GM19324 (cell line): ENCODE measurements around the gene TTLL10.

Experiments used
- ATAC-seq: cut with Tn5 transposase; IDR thresholded peaks from one replicate; pipeline ENCODE4 v1.9.1; 2021; ENCODE audit warnings: mild to moderate bottlenecking, moderate library complexity; ENCODE audit not compliant: unreplicated experiment, low FRiP score

Gene TTLL10

DNA sequence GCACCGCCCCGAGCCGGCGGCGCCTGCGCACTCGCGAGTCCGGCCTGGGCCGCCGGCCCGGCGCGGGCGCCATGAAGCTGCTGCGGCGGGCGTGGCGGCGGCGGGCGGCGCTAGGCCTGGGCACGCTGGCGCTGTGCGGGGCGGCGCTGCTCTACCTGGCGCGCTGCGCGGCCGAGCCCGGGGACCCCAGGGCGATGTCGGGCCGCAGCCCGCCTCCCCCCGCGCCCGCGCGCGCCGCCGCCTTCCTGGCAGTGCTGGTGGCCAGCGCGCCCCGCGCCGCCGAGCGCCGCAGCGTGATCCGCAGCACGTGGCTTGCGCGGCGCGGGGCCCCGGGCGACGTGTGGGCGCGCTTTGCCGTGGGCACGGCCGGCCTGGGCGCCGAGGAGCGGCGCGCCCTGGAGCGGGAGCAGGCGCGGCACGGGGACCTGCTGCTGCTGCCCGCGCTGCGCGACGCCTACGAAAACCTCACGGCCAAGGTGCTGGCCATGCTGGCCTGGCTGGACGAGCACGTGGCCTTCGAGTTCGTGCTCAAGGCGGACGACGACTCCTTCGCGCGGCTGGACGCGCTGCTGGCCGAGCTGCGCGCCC is 58.6 kb downstream of the TTLL10 start, which contains the start of gene B3GALT6:
Gene B3GALT6 (plus strand): TSS at position 30 of the 588 bp plus-strand sequence. CDS start 42 bp downstream, at position 72.
- ATAC-seq = no peak

DNA sequence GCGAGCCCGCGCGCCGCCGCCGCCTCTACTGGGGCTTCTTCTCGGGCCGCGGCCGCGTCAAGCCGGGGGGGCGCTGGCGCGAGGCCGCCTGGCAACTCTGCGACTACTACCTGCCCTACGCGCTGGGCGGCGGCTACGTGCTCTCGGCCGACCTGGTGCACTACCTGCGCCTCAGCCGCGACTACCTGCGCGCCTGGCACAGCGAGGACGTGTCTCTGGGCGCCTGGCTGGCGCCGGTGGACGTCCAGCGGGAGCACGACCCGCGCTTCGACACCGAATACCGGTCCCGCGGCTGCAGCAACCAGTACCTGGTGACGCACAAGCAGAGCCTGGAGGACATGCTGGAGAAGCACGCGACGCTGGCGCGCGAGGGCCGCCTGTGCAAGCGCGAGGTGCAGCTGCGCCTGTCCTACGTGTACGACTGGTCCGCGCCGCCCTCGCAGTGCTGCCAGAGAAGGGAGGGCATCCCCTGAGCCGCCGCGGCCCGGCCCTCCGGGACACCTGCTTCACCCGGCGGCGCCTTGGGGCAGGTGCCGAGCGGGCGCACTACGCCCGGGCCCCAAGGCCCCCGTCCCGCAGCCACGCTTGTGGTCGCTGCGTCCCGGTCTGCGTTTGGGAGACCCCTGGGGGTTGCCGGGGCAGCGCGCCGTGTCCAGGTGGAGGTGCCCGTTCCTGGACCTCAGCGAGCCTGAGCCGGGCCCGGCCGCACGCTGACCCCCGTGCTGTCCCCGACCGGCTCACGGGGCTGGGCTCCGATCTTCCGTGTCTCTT is 59.3 kb downstream of the TTLL10 start:
- ATAC-seq = no peak

DNA sequence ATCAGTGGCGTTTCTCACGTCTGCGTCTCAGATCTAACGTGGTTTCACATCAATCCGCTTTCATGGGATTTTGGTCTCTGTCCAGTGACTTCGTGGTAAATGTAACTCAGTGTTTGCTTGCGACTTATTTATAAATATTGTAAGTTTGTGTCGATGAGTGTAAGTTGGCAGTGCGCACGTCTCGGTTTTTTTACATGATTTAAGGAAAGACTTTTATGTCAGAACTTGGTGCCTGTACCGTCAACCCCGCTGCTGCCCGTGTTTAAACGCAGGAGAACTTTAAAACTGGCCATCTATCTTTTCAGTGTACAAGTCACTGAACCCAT is 59.9 kb downstream of the TTLL10 start:
- ATAC-seq = no peak

DNA sequence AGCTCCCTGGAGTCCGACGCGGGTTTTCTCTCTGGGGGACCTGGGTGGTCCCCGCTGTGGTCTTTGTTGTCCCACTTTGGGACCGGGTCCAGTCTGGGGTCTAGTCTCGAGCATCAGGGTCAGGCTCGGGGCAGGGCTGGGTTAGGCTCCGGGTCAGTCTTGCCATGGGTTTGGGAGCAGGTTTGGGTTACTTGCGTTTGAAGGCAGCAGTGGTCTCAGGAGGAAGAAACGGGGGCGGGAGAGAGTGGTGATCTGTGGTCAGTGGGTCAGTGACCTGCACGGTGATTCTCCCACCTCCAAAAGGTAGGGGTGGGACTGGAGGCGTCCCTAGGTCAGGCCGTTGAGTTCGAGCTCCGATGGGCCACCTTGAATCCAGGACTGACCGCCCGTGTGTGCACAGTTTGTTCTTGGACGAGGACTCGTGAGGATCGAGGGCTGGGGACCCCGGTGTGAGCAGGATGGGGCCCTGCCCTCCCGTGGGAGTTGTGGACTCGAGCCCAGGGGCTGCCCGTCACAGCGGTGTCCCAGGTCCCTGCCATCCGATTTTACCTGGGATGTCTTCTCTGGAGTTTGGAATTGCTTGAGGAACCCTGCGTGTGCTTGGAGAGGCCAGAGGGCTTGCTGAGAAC is 60.6 kb downstream of the TTLL10 start:
- no peak for ATAC-seq

DNA sequence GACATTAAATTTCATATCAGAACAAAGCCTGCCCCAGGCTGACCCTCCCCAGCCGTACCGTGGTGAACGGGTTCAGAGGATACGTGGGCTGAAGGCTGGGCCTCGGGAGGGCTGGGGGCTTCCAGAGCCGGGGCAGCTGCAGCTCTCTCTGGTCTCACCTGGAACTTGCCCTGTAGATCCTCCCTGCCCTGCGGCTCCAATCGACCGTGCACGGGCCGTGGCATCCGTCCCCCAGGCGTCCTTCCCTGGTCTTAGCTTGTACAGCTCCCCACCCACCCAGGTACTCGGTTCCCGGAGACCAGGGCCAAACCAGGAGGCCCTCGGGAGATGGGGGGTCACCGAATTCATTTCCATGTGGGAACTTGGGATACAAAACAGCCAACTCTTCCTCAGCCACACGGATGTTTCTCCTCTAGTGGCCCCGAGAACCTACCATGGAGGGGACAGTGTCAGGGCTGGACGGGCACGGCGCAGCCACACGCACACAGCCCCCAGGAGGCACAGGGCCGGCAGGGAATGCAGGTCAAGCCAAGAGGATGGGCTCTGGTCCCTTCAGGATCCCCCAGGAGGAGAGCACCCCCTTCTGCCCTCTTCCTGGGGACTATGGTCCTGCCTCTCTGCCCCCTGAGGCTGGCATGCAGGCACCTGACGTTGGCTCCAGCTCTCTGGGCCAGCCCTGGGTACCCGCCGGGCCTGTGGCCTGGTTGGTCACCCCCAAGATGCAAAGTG is 61.5 kb downstream of the TTLL10 start:
- no peak for ATAC-seq

DNA sequence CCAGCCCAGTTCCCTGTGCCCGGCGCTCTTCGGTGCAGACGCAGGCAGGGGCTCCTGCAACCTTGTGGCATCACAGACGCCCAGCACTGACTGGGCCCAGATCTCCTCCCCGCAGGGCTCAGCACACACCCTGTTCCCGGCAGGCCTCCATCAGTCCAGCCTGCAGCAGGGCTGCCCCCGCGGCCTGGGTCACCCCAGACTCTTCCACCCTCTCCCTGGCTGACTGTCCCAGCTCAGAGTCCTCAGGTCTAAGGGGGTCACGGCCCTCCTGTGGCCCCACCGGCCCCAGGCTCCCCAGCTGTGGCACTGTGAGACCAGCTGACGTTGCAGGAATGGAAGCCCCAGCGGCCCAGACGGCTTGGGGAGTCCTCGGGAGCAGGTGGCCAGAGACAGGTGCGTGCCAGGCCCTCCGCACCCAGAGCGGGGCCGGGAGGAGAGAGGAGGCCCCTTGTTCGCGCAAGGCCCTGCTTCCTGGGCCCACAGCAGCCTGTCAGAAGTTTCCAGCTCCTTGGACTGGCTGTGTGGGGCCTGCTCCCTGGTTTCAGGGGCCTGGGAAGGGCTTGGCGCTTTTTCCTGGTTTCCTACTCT is 62.6 kb downstream of the TTLL10 start:
- no peak for ATAC-seq

DNA sequence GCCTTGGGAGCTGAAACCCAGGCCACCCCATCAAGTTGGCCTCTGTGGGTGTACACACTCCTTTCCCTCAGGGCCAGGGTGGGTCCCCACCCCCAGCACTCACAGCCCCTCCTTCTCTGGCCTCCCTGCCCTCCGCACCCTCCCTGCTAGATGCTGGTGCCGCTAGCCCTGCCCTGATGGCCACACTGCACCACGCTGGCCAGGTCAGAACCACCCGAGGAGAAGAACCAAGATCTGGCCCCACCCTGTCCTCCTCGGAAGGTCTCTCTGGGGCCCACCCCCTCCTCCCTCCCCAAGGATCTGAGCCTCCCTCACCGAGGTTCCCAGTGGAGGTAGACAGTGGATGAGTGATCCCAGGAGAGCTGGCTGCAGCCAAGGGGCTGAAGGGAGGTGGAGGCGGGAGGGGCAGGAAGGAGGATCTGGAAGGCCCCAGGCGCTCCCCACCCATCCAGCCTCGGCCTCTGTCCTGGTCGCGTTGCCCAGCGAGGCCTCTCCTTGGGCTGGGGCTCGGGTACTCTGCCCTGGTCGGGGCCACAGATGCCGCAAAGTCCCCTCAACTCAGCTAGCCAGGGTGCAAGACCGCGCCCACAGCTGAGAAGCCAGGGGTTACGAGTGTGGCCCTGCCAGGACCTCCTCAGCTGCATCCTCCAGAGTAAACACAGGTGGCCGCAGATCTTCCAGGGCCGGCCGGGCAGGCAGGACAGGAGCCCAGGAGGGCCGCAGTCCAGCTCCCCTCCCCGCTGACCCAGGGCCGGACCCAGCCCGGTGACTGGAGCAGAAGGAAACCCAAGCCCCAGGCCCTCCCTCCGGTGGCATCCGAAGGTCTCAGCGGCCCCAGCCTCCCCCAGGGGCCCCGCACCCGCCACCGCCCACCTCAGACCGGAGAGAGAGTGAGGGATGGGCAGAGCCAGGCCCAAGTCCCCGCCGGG is 63.5 kb downstream of the TTLL10 start:
- no peak for ATAC-seq

DNA sequence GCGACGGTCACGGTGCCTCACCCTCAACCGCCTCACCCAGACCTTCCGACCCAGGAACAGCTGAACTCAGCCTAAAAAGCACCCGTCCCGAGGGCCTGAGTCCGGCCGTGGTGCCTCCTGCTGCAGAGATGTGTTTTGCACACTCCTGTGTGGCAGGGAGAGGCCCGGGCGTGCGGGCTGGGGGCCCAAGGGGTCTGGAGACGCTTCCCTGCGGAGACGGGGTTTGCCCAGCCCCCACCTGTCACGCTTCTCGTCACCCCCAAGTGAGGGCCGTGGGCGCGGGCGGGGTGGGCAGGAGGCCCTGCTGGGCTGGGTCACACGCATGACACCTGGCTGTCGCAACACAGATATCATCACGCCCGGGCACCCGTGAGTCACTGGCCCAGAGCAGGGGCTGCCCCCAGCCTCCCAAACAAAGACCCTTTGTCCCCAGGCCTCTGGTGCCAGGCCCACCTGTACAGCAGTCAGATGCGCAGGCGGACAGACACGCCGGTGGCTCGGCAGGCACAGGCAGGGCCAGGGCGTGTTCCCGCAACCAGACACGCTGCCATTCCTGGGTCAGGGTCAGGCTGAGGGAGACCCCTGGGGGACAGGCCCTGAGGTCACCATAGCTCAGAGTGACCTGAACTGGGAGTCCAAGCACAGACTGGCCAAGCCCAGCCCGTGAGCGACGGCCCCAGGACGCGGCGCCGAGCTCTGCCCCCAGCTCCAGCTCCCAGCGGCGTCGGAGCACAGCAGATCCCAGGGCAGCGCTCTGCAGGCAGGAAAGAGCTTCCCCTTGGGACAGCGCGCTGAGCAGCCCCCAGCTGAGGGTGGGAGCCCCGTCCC is 64.4 kb downstream of the TTLL10 start:
- no peak for ATAC-seq

DNA sequence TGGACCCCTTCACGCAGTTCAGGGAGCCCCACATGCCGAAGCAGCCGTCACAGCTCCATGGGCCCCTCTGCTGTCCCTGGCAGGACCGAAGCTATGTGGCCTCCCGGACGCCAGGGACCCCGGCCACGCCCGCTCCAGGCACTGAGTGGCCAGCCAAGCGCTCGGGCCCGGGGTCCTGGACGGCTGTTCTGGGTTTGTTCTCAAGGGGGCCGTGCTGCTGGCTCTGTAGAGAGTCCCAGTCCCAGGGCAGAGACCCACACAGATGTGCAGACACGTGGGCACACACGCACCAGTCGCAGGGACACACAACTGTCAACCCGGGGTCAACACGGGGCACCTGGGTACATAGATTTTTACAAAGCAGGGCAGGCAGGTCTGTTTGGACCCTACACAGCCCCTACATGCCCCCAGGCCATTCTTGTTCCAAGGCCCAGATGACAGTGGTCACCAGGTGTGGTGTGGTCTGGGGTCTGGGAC is 65.1 kb downstream of the TTLL10 start:
- no peak for ATAC-seq

DNA sequence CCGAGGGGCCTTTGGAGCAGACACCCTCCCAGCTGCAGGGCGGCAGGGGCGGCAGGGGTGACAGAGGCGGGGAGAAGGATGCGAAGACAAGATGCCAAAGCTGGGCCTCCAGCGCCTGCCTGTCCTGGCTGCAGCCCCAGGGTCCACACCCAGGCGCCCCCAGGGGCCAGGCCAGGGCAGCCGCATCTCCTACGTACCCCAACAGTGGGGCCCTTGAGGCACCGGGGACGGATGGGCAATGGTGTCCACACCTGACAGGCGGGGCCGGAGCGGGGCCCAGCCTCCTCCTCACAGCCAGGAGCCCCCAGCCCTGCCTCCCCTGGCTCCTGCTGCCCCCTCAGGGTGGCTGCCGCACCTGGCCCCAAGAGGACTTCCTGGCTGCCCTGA is 65.5 kb downstream of the TTLL10 start:
- ATAC-seq = no peak

DNA sequence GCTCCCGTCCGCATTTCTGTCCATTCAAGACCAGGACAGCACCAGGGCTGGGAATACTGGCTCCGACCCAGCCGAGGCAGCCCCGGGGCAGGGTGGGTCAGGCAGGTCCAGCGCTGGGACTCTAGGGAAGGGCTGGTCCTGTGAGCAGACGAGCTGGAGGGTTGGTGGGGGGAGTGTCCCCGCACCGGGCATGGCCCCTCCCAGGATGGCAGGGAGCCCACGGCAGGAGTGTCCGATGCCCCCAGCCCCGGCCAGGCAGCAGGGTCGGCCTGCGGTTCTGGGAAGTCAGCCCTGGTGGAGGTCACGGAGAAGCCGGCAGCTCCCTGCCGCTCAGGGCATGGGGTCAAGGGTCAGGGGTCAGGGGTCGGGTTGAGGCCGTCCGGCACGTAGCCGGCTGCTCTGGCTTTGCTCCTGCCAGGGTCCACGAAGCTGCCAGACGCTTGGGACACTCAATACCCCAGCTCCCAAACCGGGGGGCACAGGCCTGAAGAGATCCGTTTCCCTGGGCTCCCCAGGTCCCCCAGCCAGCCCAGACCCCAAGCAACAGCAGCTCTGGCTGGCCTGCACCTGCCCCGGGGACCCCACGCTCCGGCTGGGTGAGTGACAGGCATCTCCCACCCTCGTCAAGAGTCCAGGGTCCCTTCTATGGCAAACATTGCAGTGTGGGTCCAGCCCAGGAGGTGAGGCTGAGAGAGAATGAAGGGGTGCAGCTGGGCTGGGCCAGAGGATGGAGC is 66.1 kb downstream of the TTLL10 start:
- ATAC-seq = no peak

DNA sequence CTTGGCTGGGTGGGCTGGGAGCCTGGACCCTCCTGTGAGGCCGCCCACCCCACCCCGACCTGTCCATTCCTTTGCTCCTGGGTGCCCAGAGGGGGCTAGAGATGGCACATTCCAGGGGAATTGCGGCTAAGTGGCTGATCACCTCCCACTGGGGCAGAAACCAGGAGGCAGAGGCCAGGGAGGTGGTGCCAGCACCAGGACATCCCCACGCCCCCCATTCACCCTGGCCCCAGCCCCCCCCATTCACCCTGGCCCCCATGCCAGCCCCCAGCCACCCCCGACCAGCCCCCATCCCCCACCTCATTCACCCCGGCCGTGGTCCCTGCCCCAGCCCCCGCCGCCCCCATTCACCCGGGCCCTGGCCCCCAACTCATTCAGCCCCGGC is 66.7 kb downstream of the TTLL10 start:
- no peak for ATAC-seq

DNA sequence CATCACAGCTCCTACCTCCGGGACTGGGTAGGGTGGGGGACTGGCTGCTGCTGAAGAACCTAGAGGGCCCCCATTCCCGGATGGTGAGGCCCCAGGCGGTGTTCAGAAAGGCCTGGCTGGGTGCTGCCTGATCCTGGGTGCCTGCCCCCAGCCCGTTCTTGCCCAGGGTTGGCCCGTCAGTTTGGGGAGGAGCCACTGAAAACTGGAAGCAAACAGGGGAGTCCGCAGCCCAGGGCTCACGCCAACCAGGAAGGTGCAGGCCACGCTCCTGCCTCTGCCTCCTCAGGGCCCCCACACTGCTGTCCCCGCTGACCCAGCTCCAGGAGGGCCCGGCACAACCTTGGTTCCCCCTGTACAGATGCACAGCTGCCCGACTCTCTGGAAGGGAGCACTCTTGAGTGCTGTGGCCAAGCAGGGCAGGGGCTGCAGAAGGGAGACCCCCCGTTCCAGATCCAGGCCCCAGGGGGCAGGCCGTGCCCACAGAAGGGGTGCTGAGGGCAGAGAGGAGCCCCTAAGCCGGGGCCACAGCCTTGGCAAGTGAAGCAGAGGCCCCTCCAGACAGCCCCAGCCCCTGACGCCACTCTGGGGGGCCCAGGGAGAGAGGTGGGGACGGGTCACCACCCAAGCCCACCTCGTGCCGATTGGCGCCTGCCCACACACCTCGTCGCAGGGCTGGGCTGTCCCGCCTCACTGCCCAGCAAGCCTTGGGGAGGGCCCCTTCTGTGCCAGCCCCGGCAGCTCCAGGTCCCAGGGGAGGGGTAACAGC is 67.3 kb downstream of the TTLL10 start:
- ATAC-seq = no peak

DNA sequence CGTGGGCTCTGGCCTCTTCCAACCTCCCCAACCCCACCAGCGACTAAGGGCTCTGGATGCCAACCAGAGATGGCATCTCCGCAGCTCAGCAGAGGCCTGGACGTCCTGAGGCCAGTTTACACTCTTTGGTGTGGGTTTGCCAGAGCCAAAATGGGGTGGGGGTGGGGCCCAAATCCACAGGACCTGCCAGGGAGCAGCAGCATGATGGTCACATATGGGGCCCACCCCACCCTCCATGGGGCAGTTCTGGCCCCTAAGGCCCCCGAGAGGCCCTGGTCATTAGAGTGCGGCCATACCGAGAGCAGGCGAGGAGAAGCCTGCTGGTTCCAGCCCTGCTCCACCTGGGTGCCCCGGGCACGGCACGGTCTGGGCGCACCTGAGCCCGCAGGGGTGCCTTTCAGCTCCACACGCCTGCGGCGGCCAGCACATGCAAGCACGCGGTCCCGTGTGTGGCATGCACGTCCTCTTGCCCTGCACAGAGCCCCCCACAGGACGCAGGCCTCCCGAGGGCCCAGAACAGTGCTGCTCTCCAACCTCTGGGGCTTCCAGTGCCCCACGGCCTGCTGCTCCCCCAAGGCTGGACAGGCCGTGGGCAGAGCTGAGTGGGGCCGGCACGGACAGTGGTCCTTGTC is 68.0 kb downstream of the TTLL10 start:
- no peak for ATAC-seq

DNA sequence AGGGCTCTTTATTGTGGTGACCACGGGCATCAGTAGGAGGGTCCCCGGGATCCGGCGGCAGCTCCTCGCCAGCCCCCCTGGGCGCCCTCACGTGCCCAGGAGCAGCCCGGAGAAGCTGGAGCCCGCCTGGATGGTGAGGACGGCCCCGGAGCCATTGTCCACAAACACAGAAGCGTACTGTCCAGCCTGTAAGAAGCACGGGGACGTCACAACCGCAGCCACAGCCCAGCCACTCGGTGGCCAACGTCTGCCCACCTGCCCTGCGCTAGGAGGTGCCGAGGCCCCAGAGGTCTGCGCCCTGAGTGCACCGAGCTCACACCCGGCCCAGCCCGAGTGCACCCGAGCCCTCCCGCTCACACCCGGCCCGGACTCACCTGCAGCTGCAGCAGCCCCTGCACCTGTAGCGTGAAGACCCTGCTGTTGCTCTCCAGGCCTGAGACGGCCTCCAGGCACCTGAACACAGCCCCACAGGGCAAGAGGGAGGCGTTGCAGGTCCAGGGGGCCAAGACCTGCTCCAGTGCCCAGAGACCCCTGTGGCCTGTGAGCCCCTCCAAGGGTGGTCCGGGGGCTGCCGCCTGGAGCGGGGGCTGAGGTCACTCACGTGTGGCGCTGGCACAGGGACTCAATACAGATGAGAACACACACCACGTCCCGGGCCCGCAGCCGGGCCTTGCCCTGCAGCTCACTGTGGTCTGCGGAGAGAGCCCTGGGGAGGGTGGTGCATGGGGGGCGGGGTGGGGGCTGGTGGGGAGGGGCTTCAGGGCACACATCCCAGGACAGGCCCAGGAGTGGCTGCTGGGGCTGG is 69.0 kb downstream of the TTLL10 start:
- ATAC-seq = no peak

DNA sequence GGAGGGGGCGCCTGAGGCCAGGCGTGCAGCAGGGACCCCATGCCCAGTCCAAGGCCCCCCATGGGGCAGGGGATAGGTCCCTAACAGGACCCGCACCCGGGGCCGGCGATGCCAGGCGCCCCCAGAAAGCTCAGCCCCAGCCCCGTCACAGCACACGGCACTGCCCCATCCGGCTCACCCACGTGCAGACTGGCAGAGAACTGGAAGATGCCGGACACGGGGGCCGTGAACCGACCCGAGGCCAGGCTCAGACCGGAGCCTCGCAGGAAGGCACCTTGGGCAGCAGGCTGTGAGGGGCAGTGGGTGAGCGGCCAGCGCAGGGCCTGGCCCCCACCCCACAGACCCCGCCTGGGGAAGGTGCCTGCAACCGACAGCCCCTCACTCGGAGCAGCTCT is 69.6 kb downstream of the TTLL10 start:
- no peak for ATAC-seq
